ENCODE results near the gene NR5A1.

NR5A1 gene

DNA sequence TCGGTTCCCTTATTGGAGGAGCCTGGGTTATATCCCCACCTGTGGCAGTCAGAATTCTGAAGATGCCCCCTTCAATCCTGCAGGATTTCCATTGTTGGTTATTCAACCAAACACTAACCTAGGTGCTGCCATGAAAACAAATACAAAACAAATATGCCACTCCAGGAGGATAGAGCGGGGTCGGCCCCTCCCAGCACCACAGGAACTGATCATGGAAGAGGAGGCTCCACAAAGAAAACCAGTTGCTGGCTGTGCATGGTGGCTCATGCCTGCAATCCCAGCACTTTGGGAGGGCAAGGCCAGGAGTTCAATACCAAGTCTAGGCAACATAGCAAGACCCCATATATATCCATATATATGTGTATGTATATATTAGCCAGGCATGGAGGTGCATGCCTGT lies 70.1 kb downstream of the NR5A1 start:
- CTCF ChIA-PET: interaction anchor here (0.6 to 4.6 kb wide), 2 partner anchors 17 to 33 kb away, joined by 3 to 21 read pairs; no protein-coding TSS in a partner anchor
- Histone ChIP-seq H3K9me3 (ENCODE audit: control insufficient read depth, insufficient read depth, low read depth, low read length) (no peaks in the 10 kb centered on the region), H3K27ac (ENCODE audit: extremely low read depth, low read depth, low read length) (no peak overlapping the region), H3K4me1 (ENCODE audit: control insufficient read depth, insufficient read depth, low read length) (no peaks in the 10 kb centered on the region), H3K4me3 (ENCODE audit: low read depth, low read length) (no peak overlapping the region), H3K36me3 (ENCODE audit: control insufficient read depth in 2 of 2, insufficient read depth in 1 of 2, low read length in 2 of 2) (no peaks in the 10 kb centered on the region)
- TF ChIP-seq ZNF138 (tag by site-specific recombination; IDR thresholded peaks at IDR 0.05; ENCODE audit: borderline replicate concordance): no peak
- no peak for TF ChIP-seq ZNF132 (tag by site-specific recombination; IDR thresholded peaks at IDR 0.05; ENCODE audit: borderline replicate concordance)
- POLR2A ChIA-PET: no interaction called here

DNA sequence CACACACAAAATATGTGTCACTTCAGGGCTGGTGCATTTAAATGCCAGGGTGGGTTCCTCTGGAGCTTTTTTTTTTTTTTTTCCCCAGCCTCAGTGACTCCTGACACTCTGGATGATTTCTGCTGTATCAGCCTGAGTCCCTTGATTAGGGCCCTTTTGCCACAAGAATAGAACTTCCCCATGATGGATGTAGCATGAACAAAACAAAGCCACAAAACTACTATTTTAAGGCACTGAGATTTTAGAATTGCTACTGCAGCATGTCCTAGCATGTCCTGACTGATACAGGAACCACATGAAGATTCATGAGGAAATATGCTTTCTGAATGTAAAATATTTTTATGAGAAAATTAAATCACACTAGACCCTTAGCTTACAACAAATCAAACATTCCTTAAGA lies 70.9 kb downstream of the NR5A1 start:
- no peak overlapping the region for H3K27ac ChIP-seq (ENCODE audit: extremely low read depth, low read depth, low read length)
- H3K36me3 ChIP-seq (ENCODE audit: control insufficient read depth in 2 of 2, insufficient read depth in 1 of 2, low read length in 2 of 2): no peaks in the 10 kb centered on the region
- H3K4me3 ChIP-seq (ENCODE audit: low read depth, low read length): no peak overlapping the region
- CTCF ChIA-PET: interaction anchor here (4.6 kb wide), 1 partner anchor 16 kb away, joined by 21 read pairs; no protein-coding TSS in a partner anchor
- no peaks in the 10 kb centered on the region for H3K4me1 ChIP-seq (ENCODE audit: control insufficient read depth, insufficient read depth, low read length)
- POLR2A ChIA-PET: interaction anchor here (0.6 kb wide), 1 partner anchor 351 kb away, joined by 3 read pairs; no protein-coding TSS in a partner anchor
- H3K9me3 ChIP-seq (ENCODE audit: control insufficient read depth, insufficient read depth, low read depth, low read length): no peaks in the 10 kb centered on the region
- TF ChIP-seq, protein P1, sequence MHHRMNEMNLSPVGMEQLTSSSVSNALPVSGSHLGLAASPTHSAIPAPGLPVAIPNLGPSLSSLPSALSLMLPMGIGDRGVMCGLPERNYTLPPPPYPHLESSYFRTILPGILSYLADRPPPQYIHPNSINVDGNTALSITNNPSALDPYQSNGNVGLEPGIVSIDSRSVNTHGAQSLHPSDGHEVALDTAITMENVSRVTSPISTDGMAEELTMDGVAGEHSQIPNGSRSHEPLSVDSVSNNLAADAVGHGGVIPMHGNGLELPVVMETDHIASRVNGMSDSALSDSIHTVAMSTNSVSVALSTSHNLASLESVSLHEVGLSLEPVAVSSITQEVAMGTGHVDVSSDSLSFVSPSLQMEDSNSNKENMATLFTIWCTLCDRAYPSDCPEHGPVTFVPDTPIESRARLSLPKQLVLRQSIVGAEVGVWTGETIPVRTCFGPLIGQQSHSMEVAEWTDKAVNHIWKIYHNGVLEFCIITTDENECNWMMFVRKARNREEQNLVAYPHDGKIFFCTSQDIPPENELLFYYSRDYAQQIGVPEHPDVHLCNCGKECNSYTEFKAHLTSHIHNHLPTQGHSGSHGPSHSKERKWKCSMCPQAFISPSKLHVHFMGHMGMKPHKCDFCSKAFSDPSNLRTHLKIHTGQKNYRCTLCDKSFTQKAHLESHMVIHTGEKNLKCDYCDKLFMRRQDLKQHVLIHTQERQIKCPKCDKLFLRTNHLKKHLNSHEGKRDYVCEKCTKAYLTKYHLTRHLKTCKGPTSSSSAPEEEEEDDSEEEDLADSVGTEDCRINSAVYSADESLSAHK (tag by site-specific recombination; IDR thresholded peaks at IDR 0.05): no peak
- TF ChIP-seq OVOL3 (tag by site-specific recombination; IDR thresholded peaks at IDR 0.05) (no peak), SETDB1 (IDR thresholded peaks at IDR 0.05; ENCODE audit: insufficient read length, low read length) (no peak), ZNF146 (tag by site-specific recombination; IDR thresholded peaks at IDR 0.05) (no peak), ZNF843 (tag by site-specific recombination; IDR thresholded peaks at IDR 0.05) (no peak), SP3 (tag by site-specific recombination; IDR thresholded peaks at IDR 0.05) (no peak), MZF1 (tag by site-specific recombination; IDR thresholded peaks at IDR 0.05; ENCODE audit: borderline replicate concordance) (no peak), ZNF555 (tag by site-specific recombination; conservative IDR thresholded peaks at IDR 0.05) (no peak), ZNF658 (tag by site-specific recombination; IDR thresholded peaks at IDR 0.05) (no peak)
